Left ventricle myocardium superior (tissue), 1 donor: ENCODE results near the gene BEND6. TPM values are rescaled to one million over a fixed set of nuclear protein-coding genes. Genes with fewer than 3 reads are reported as not detected.

Experiments
- ATAC-seq: fragments of 200-7000 bp; cut with Tn5 transposase; one replicate; pipeline ENCODE4 v1.9.1; 2020; ENCODE audit warnings: mild to moderate bottlenecking, moderate library complexity
- DNase-seq: peaks from one replicate; pipeline ENCODE4 v3.0.0-alpha.2; 2020
- intact Hi-C: fragments of 100-400 bp; cut with micrococcal nuclease; formaldehyde crosslinking; loops from one replicate; pipeline ENCODE4 v1.11.0; 2022
- total RNA-seq: library from RNA; stranded (reverse); fragmentation: NEBNext Ultra II Directional; extraction: Animal tissue kit (Norgen Biotek cat#: 25700); gene quantifications from one replicate; pipeline ENCODE4 v1.2.1, GENCODE V29; 2021
- donor health status: DM: no; HTN: yes; CAD: no; lungs with severe emphysema.

Gene BEND6
- total RNA-seq, 1 donor from 2014 or later = 0.35 TPM

DNA sequence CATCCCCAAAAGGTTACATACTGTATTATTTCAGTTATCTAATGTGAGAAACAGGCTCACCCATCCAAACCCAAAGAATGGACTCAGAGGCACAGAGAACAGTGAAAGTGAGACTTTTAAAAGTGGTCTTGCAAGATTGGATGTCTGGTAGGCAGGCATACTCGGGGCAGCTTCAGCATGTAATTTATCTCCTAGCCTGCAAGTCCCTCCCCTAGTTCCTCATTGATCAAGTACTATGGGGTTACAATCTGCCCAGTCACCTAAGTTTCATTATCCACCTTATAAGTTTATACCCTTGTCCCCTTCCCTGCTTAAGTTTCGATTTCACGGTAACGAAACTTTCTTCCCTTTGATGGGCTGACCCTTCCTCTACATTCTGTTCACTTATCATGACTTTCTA is 114.3 kb downstream of the BEND6 start:
- no peak for ATAC-seq
- intact Hi-C loops = no loop called here
- no peak for DNase-seq

DNA sequence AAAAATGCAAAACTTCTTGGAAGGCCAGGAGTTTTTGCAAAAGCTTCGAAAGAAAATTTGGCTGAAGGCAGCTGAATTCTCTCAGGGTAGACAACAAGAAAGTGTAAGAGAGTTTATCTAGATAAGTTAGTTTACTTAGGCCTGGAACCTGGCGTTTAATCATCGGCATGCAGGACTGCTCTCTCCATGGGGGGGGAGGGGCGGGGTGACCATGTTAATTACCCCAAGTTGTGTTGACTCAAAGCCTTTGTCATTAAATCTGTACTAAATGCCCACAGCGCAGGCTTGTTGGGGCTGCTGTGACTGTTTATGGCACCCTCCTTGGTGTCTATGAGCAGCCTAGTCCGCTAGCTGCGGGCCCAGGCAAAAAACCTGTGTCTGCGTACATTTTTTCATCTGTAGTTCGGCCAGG is 115.0 kb downstream of the BEND6 start:
- intact Hi-C loops = no loop called here
- ATAC-seq (no peak), DNase-seq (no peak)

DNA sequence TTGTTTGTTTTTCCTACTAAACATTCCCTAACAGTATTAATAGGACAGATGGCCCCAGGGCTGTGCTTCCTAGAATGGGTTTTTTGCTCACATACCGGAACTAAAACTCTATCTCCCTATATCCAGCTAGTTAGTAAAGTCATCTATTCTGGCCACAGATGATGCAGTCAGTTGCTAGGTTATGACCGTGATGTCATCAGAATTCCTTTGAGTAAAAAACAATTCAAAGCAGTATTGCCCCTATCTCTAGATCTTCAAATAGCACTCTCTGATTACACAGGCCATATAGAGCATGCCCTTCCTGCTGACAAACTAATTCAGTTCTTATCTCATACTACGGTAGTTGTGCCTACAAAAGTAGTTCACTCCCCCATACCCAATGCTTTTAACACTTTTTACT is 117.2 kb downstream of the BEND6 start:
- ATAC-seq (no peak), DNase-seq (no peak)
- intact Hi-C loops = no loop called here

DNA sequence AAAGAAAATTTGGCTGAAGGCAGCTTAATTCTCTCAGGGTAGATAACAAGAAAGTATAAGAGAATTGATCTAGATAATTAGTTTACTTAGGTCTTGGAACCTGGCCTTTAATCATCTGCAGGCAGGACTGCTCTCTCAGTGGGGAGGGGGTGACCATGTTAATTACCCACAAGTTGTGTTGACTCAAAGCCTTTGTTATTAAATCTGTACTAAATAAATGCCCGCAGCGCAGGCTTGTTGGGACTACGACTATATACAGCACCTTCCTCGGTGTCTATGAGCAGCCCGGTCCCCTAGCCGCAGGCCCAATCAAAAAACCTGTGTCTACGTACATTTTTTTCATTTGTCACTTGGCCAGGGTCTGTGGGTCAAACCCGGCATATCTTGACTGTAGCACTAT is 119.5 kb downstream of the BEND6 start:
- intact Hi-C loops = no loop called here

DNA sequence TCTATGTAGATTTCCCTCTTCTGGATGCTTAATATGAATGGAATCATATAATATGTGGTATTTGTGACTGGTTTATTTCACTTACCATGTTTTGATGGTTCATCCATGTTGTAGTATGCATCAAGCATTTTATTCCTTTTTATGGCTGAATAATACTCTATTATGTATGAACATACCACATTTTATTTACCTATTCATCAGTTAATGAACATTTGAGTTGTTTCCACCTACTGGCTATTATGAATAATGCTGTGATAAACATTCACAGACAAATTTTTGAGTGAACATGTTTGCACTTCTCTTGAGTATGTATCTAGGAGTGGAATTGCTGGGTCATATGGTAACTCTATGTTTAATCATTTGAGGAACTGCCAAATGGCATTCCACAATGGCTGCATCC is 120.2 kb downstream of the BEND6 start:
- DNase-seq (no peak), ATAC-seq (no peak)
- intact Hi-C loops = no loop called here

More for the DNA sequence above, 119.5 kb downstream of the BEND6 start:
- no peak for DNase-seq
- no peak for ATAC-seq

Other genes starting within 250 kb of the BEND6 start
- 7.7 TPM for gene KIAA1586, start 91.6 kb downstream of the BEND6 start, total RNA-seq
- gene ZNF451, start 135.1 kb downstream of the BEND6 start, total RNA-seq = 23.7 TPM
- 14.8 TPM for gene BAG2, start 217.2 kb downstream of the BEND6 start, total RNA-seq